K562 (cell line): ENCODE data around the gene HAGHL. TPM values are rescaled to one million over a fixed set of nuclear protein-coding genes. Genes with fewer than 3 reads are reported as not detected.

Experiments
- ATAC-seq: fragments of 200-7000 bp; cut with Tn5 transposase; 3 replicates; pipeline ENCODE4 v1.9.1; 2020; ENCODE audit warnings: moderate library complexity
- BruUV-seq: library from RNA; stranded (reverse); fragments of 400-500 nt; replicated peaks from 2 replicates; lab custom pipeline; 2021; lab: Mats Ljungman, UMichigan
- CTCF ChIA-PET: fragments of 300-600 bp; formaldehyde crosslinking; extraction: SDS; loops from one replicate; lab custom pipeline; 2021; ENCODE audit warnings: low intra/inter-chr PET ratio; lab: Yijun Ruan, JAX
- POLR2A ChIA-PET: fragments of 300-600, 350-650 bp; sonication (Branson Sonifier 250); formaldehyde crosslinking; extraction: SDS; loops from one replicate; lab custom pipeline; 2021; ENCODE audit warnings: antibody characterized with exemption, inconsistent platforms; lab: Yijun Ruan, JAX
- DNase-seq, 4 experiments: peaks; one replicate each; pipeline versions ENCODE4 v3.0.0 to v3.0.0-alpha.2; 2011 to 2018; ENCODE audit warnings: low spot score in 3 of 4, mixed read lengths in 3 of 4; ENCODE audit errors: extremely low read depth in 1 of 4
- FAIRE-seq: peaks from 2 replicates; lab custom pipeline; 2011; peaks lifted over from hg19 to GRCh38; lab: Jason Lieb, UNC
- H2AFZ ChIP-seq: 2 replicates; pipeline ENCODE4 v1.6.0; 2011; ENCODE audit warnings: low read depth, low read length, control low read depth, inconsistent platforms
- H3K27ac ChIP-seq: fragments of 200-600 bp; 3 replicates; pipeline ENCODE4 v1.8.0; 2011; ENCODE audit warnings: low read depth, mild to moderate bottlenecking, control low read depth, inconsistent platforms, low read length, moderate library complexity, mixed read lengths; ENCODE audit errors: extremely low read depth
- H3K27me3 ChIP-seq, 2 experiments: fragments of 300-600 bp in 1 of 2; 2 replicates in 1 of 2; 3 replicates in 1 of 2; pipeline versions ENCODE4 v1.6.0 to v1.8.0; 2011; ENCODE audit warnings: inconsistent platforms in 2 of 2, low read length in 2 of 2, mild to moderate bottlenecking in 1 of 2, mixed read lengths in 1 of 2, moderate library complexity in 1 of 2; ENCODE audit not compliant: control insufficient read depth in 2 of 2, insufficient read depth in 2 of 2
- H3K36me3 ChIP-seq: fragments of 300-600 bp; 3 replicates; pipeline ENCODE4 v1.8.0; 2011; ENCODE audit warnings: mild to moderate bottlenecking, low read length, inconsistent platforms; ENCODE audit not compliant: control insufficient read depth, insufficient read depth
- H3K4me1 ChIP-seq, 2 experiments: fragments of 200-600 bp in 1 of 2; replicated peaks in 1 of 2; 2 replicates in 1 of 2; 3 replicates in 1 of 2; pipeline versions ENCODE4 v1.5.1 to v1.8.0; 2011; ENCODE audit warnings: inconsistent platforms in 2 of 2, low read length in 2 of 2, mild to moderate bottlenecking in 1 of 2, mixed read lengths in 1 of 2, moderate library complexity in 1 of 2; ENCODE audit not compliant: control insufficient read depth in 2 of 2, insufficient read depth in 2 of 2
- H3K4me2 ChIP-seq: 2 replicates; pipeline ENCODE4 v1.6.1; 2011; ENCODE audit warnings: low read length, control low read depth, inconsistent platforms, mixed read lengths; ENCODE audit not compliant: insufficient read depth
- H3K4me3 ChIP-seq: fragments of 200-600 bp; sonication (generic), shearing (Covaris generic); 2 replicates; pipeline ENCODE4 v1.5.1; 2016; ENCODE audit warnings: control low read depth, inconsistent platforms
- H3K79me2 ChIP-seq: fragments of 200-600 bp; 3 replicates; pipeline ENCODE4 v1.8.0; 2011; ENCODE audit warnings: low read length, inconsistent platforms; ENCODE audit not compliant: control insufficient read depth, insufficient read depth
- H3K9ac ChIP-seq, 2 experiments: 2 replicates each; pipeline versions ENCODE4 v1.6.0 to v1.6.1; 2011; ENCODE audit warnings: low read depth in 2 of 2, low read length in 2 of 2, control low read depth in 1 of 2, inconsistent platforms in 1 of 2, mild to moderate bottlenecking in 1 of 2, mixed read lengths in 1 of 2; ENCODE audit not compliant: insufficient read depth in 1 of 2
- H3K9me1 ChIP-seq: one replicate; pipeline ENCODE4 v1.6.0; 2011; ENCODE audit warnings: inconsistent platforms, mild to moderate bottlenecking, low read length, moderate library complexity; ENCODE audit not compliant: control insufficient read depth, insufficient read depth
- H3K9me3 ChIP-seq: replicated peaks from 2 replicates; pipeline ENCODE4 v1.5.1; 2011; ENCODE audit warnings: low read depth, low read length, inconsistent platforms; ENCODE audit not compliant: control insufficient read depth, insufficient read depth
- H4K20me1 ChIP-seq: replicated peaks from 2 replicates; pipeline ENCODE4 v1.6.1; 2011; ENCODE audit warnings: low read length, inconsistent platforms, mixed read lengths; ENCODE audit not compliant: control insufficient read depth, insufficient read depth
- C11orf30 ChIP-seq: fragments of 450-650 bp; IDR thresholded peaks from 2 replicates; pipeline ENCODE4 v1.6.1; 2016; ENCODE audit warnings: low read depth, mild to moderate bottlenecking
- CCNT2 ChIP-seq: IDR thresholded peaks from 2 replicates; pipeline ENCODE4 v1.6.1; 2011; ENCODE audit warnings: borderline replicate concordance, low read depth, mild to moderate bottlenecking, moderate library complexity, mixed read lengths, low read length; ENCODE audit not compliant: insufficient read length; ENCODE audit errors: extremely low read depth
- CREB1 ChIP-seq, 2 experiments: sonication (generic) in 1 of 2; formaldehyde crosslinking in 1 of 2; IDR thresholded peaks; 2 replicates each; pipeline versions ENCODE4 v1.6.1 to v1.8.0; 2012 to 2022; ENCODE audit warnings: inconsistent platforms in 1 of 2, mild to moderate bottlenecking in 1 of 2, missing genetic modification reagents in 1 of 2, moderate library complexity in 1 of 2
- ERF ChIP-seq: fragments of 450-650 bp; formaldehyde crosslinking; IDR thresholded peaks from 2 replicates; pipeline ENCODE4 v1.4.0; 2020; ENCODE audit warnings: mild to moderate bottlenecking, mixed read lengths
- FOS ChIP-seq: IDR thresholded peaks from 3 replicates; pipeline ENCODE4 v1.6.1; 2011; ENCODE audit not compliant: insufficient read length; ENCODE audit errors: extremely low read depth
- JUND ChIP-seq, 2 experiments: IDR thresholded peaks; 2 replicates in 1 of 2; 3 replicates in 1 of 2; pipeline ENCODE4 v1.6.1; 2011; ENCODE audit warnings: borderline replicate concordance in 2 of 2, low read depth in 2 of 2, low read length in 2 of 2, improper control_type of control experiment in 1 of 2, missing biosample characterization in 1 of 2, missing genetic modification characterization in 1 of 2, missing genetic modification reagents in 1 of 2
- NFIC ChIP-seq: fragments of 450-650 bp; IDR thresholded peaks from 2 replicates; pipeline ENCODE4 v1.6.1; 2017; ENCODE audit warnings: mild to moderate bottlenecking, inconsistent platforms
- NR1H2 ChIP-seq: sonication (generic); formaldehyde crosslinking; IDR thresholded peaks from 2 replicates; pipeline ENCODE4 v1.4.0; 2020; ENCODE audit warnings: mild to moderate bottlenecking, missing genetic modification reagents
- POLR2G ChIP-seq: fragments of 200-400 bp; formaldehyde crosslinking; IDR thresholded peaks from 2 replicates; pipeline ENCODE4 v1.6.1; 2017; ENCODE audit warnings: low read depth, mild to moderate bottlenecking, antibody characterized with exemption, low read length, moderate library complexity
- XRCC3 ChIP-seq: fragments of 450-650 bp; IDR thresholded peaks from 2 replicates; pipeline ENCODE4 v1.6.1; 2017; ENCODE audit warnings: mild to moderate bottlenecking, moderate library complexity
- ZNF217 ChIP-seq: sonication (generic); formaldehyde crosslinking; IDR thresholded peaks from 2 replicates; pipeline ENCODE4 v1.8.0; 2022; ENCODE audit warnings: mild to moderate bottlenecking, missing genetic modification reagents
- ZNF24 ChIP-seq: fragments of 450-650 bp; IDR thresholded peaks from 2 replicates; pipeline ENCODE4 v1.6.1; 2016
- WGBS: fragments of 100-300 bp; shearing (Covaris generic); methylation state at CpG from one replicate; pipeline ENCODE4 v1.1.6; 2016; ENCODE audit warnings: low coverage, mixed read lengths; ENCODE audit not compliant: insufficient coverage; ENCODE audit errors: missing lambda C conversion rate; 5-methylcytosine and 5-hydroxymethylcytosine counted together
- in situ Hi-C: fragments of 300-500 bp; cut with MboI; formaldehyde crosslinking; loops from 4 replicates; pipeline ENCODE4 v1.15.0; 2018; ENCODE audit warnings: inconsistent platforms, mixed read lengths
- intact Hi-C: fragments of 100-400 bp; cut with micrococcal nuclease; formaldehyde crosslinking; loops from 2 replicates; pipeline ENCODE4 v1.14.2; 2022
- polyA plus RNA-seq, 8 experiments: library from polyadenylated mRNA; depleted of rRNA in 4 of 8; stranded (reverse) in 5 of 8; unstranded in 3 of 8; fragments of >200 nt; fragmentation: Nextera tagmentation in 2 of 8; fragmentation: Illumina TruSeq in 1 of 8; extraction: Ambion mirVana in 2 of 8; extraction: Trizol in 1 of 8; gene quantifications; 2 replicates each; pipeline versions ENCODE4 v1.2.1 to v1.2.3, GENCODE V29; 2011 to 2014; ENCODE audit warnings: inconsistent platforms in 1 of 8, missing spikeins in 1 of 8
- total RNA-seq, 7 experiments: library from RNA; depleted of rRNA in 6 of 7; stranded (reverse); fragments of >200 nt in 6 of 7; fragmentation: Illumina TruSeq in 2 of 7; extraction: Trizol in 2 of 7; gene quantifications; 2 replicates each; pipeline versions ENCODE4 v1.2.1 to v1.2.3, GENCODE V29; 2011 to 2021; ENCODE audit warnings: low replicate concordance in 1 of 7
- TF ChIP-seq, protein P1 (sequence below), 2 experiments: IDR thresholded peaks; 2 replicates each; pipeline ENCODE4 v1.6.1; 2011; ENCODE audit warnings: borderline replicate concordance in 1 of 2, control low read depth in 1 of 2, low read depth in 1 of 2, low read length in 1 of 2, mild to moderate bottlenecking in 1 of 2, mixed read lengths in 1 of 2, moderate library complexity in 1 of 2; ENCODE audit not compliant: insufficient read depth in 1 of 2, insufficient read length in 1 of 2, poor library complexity in 1 of 2, severe bottlenecking in 1 of 2; ENCODE audit errors: extremely low read depth in 1 of 2
- TF ChIP-seq, protein P2 (sequence below): sonication (generic); formaldehyde crosslinking; IDR thresholded peaks from 2 replicates; pipeline ENCODE4 v1.8.1; 2023; ENCODE audit warnings: mild to moderate bottlenecking, missing genetic modification reagents

The HAGHL gene
- total and polyA plus RNA-seq, 9 of the 15 experiments (the other 6 are each of a cell fraction or from before 2014, with no cell fraction given), result 0.31 to 83.4 (median 20.7) TPM

DNA sequence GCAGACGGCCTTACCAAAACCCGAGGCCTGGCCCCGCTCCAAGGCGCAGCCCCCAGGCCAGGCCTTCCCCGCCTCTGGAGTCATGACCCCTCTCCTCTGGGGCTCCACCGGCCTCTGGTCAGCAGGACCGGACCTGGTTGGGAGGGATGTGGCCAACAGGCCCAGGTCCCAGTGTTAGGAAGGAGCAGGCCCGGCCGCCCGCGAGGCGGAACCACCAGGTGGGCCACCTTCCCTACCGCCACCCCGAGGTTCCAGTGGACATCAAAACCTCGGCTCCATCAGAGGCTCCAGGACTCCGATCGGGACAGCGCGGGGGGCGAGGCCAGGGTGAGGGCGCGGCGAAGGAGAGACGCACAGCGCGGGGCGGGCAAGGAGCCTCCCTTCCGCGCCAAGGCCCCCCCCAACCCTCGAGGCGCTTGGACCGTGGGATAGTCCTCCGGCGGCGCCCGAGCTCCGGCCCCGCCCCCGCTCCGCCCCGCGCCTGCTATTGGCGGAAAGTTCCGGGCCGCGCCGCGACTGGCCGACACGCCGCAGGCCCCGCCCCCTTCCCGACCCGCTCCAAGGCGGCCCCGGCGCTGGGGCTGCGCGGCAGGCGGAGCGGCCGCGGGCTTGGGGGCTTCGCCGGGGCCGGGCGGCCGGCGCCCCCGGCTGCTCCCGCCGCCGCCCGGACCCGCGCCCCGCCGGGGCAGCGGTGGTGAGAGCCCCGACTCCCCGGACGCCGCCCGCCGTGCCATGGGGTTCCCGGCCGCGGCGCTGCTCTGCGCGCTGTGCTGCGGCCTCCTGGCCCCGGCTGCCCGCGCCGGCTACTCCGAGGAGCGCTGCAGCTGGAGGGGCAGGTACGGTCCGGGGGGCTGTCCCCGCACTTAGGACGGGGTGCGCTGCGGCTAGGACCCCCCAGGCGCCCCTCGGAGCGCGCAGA, 12.1 kb upstream of the HAGHL start, which contains the start of gene METRN:
Gene METRN, plus strand, starts transcription at position 561 of the 919 bp plus-strand sequence. Its CDS starts 172 bp downstream, at position 733.
- H2AFZ ChIP-seq, result peak within 1 kb of the TSS; percentile 75
- peaks cover 20% of the 10 kb centered on the region for H3K79me2 ChIP-seq
- peak within 1 kb of the TSS; percentile 35; the same call in 2 of the 3 replicates for H3K27ac ChIP-seq
- 7% methylated on average over 88 of the region's 108 CpGs for WGBS
- ChIA-PET POLR2A (interaction anchor here (0.6 to 1.7 kb wide), 8 partner anchors 11 to 345 kb away, joined by 3 to 5 read pairs (median 4); partner anchors contain the start of genes CCDC78 and WDR24), CTCF (interaction anchor here (0.9 to 1.3 kb wide), 2 partner anchors 26 to 71 kb away, joined by 3 to 9 read pairs; partner anchors contain the start of gene CIAO3)
- no peaks in the 10 kb centered on the region for H3K9me3 ChIP-seq
- in situ Hi-C loops, result loop anchor here (5.0 to 10.0 kb wide), 2 partner anchors 72 to 340 kb away; partner anchors contain the start of genes CHTF18 and RPUSD1
- H3K4me3 ChIP-seq, result peak within 1 kb of the TSS; percentile 68
- peaks cover 7% of the 10 kb centered on the region; the same call in 1 of the 2 replicates for H4K20me1 ChIP-seq
- no TSS peak for BruUV-seq
- H3K4me1 ChIP-seq, result peaks cover 12 to 85% of the 10 kb centered on the region in 2 experiments; a peak in 4 of 5 replicates
- peak within 1 kb of the TSS; percentile 42 to 92; a peak in 3 of 4 replicates for H3K9ac ChIP-seq
- DNase-seq, result peak; percentile 87 to 95 (median 91)
- FAIRE-seq, result peak; percentile 60
- peak within 1 kb of the TSS; percentile 77 for H3K4me2 ChIP-seq
- peaks cover 3% of the 10 kb centered on the region for H3K9me1 ChIP-seq
- intact Hi-C loops, result loop anchor here (2.0 to 5.0 kb wide), 2 partner anchors 14 to 92 kb away; no protein-coding TSS in a partner anchor
- peak; percentile 84 for ATAC-seq
- H3K27me3 ChIP-seq, result no peaks in the 10 kb centered on the region
- peaks cover 19% of the 10 kb centered on the region; the same call in 2 of the 3 replicates for H3K36me3 ChIP-seq
- TF ChIP-seq ERF (peak; percentile 41; the same call in 1 of the 2 replicates), ZNF217 (no peak), ZNF24 (no peak), NFIC (peak; percentile 55; the same call in 1 of the 2 replicates), FOS (peak; percentile 64), JUND (IDR thresholded peaks at IDR 0.05; ENCODE audit: borderline replicate concordance, low read depth, low read length) (no peak), JUND (tag; IDR thresholded peaks at IDR 0.05; ENCODE audit: borderline replicate concordance, low read depth, low read length) (no peak), CCNT2 (peak; percentile 78), CREB1 (IDR thresholded peaks at IDR 0.05) (peak; percentile 11; the same call in 1 of the 2 replicates), CREB1 (CRISPR knock-in tag; IDR thresholded peaks at IDR 0.05) (no peak), POLR2G (peak; percentile 71), XRCC3 (no peak), C11orf30 (no peak), NR1H2 (CRISPR knock-in tag) (no peak)
- TF ChIP-seq, protein P1, sequence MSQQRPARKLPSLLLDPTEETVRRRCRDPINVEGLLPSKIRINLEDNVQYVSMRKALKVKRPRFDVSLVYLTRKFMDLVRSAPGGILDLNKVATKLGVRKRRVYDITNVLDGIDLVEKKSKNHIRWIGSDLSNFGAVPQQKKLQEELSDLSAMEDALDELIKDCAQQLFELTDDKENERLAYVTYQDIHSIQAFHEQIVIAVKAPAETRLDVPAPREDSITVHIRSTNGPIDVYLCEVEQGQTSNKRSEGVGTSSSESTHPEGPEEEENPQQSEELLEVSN (IDR thresholded peaks at IDR 0.05; ENCODE audit: borderline replicate concordance in 1 of 2, extremely low read depth in 1 of 2, insufficient read depth in 1 of 2, insufficient read length in 1 of 2, low read depth in 1 of 2, low read length in 1 of 2, poor library complexity in 1 of 2, severe bottlenecking in 1 of 2), result peak; percentile 84 to 91
- TF ChIP-seq, protein P2, sequence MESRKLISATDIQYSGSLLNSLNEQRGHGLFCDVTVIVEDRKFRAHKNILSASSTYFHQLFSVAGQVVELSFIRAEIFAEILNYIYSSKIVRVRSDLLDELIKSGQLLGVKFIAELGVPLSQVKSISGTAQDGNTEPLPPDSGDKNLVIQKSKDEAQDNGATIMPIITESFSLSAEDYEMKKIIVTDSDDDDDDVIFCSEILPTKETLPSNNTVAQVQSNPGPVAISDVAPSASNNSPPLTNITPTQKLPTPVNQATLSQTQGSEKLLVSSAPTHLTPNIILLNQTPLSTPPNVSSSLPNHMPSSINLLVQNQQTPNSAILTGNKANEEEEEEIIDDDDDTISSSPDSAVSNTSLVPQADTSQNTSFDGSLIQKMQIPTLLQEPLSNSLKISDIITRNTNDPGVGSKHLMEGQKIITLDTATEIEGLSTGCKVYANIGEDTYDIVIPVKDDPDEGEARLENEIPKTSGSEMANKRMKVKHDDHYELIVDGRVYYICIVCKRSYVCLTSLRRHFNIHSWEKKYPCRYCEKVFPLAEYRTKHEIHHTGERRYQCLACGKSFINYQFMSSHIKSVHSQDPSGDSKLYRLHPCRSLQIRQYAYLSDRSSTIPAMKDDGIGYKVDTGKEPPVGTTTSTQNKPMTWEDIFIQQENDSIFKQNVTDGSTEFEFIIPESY (CRISPR knock-in tag), result peak; percentile 95
